NCI-H146 (cell line): ENCODE results near the gene WDR46.
A peak's percentile ranks its signal among the peaks of the same experiment; 100 is the strongest.

ENCODE experiments used
- DNase-seq: peaks from one replicate; lab custom pipeline; 2025; lab: John Stamatoyannopoulos, UW

WDR46 gene

GRCh38 chr6:33313709-33314514 is 24.9 kb upstream of the WDR46 start, which contains the start of gene TAPBP:
Gene TAPBP, minus strand, starts transcription at chr6:33314078. Its CDS starts 37 bp downstream, at chr6:33314041.
- DNase-seq: peak; percentile 56

- DNase-seq: peak; percentile 79
These were observed 24.2 kb upstream of the WDR46 start for GRCh38 chr6:33313105-33313708.

GRCh38 chr6:33312361-33313104 is 23.5 kb upstream of the WDR46 start:
- peak; percentile 95 for DNase-seq

GRCh38 chr6:33306356-33306755 is 17.3 kb upstream of the WDR46 start:
- no peak for DNase-seq

GRCh38 chr6:33305052-33305451 is 16.0 kb upstream of the WDR46 start:
- DNase-seq: no peak

GRCh38 chr6:33304216-33304615 is 15.2 kb upstream of the WDR46 start:
- no peak for DNase-seq

GRCh38 chr6:33301877-33302276 is 12.8 kb upstream of the WDR46 start:
- no peak for DNase-seq

GRCh38 chr6:33299237-33299944 is 10.4 kb upstream of the WDR46 start:
- peak; percentile 92 for DNase-seq

- DNase-seq: peak; percentile 81
These were observed 9.8 kb upstream of the WDR46 start, which contains the start of gene RGL2 for GRCh38 chr6:33298773-33299236. Gene RGL2, minus strand, starts transcription at chr6:33298942. Its CDS starts 332 bp downstream, at chr6:33298610.

GRCh38 chr6:33297956-33298772 is 9.1 kb upstream of the WDR46 start:
- peak; percentile 32 for DNase-seq

GRCh38 chr6:33297406-33297955 is 8.4 kb upstream of the WDR46 start:
- DNase-seq: no peak

GRCh38 chr6:33296797-33297405 is 7.9 kb upstream of the WDR46 start:
- no peak for DNase-seq

GRCh38 chr6:33295621-33296369 is 6.8 kb upstream of the WDR46 start:
- no peak for DNase-seq

- DNase-seq: no peak
These were observed 5.2 kb upstream of the WDR46 start for GRCh38 chr6:33294086-33294823.

GRCh38 chr6:33292996-33293682 is 4.1 kb upstream of the WDR46 start:
- DNase-seq: no peak

- DNase-seq: no peak
These were observed 1.4 kb upstream of the WDR46 start for GRCh38 chr6:33290459-33290858.

- DNase-seq: no peak
These were observed 811 bp upstream of the WDR46 start for GRCh38 chr6:33289784-33290315.
